OCI-M2 (cell line): ENCODE results near the gene PCNX2.
"Not testable (repeated sequence)": the region's sequence is repeated elsewhere in the genome, so short reads cannot be mapped to it uniquely, and the experiment has no call there.

ENCODE experiments used
- DNase-seq: peaks from one replicate; lab custom pipeline; 2025; ENCODE audit not compliant: unreplicated experiment; lab: John Stamatoyannopoulos, UW

Gene PCNX2

GRCh38 chr1:233019083-233019482 lies 276.4 kb downstream of the PCNX2 start:
- no peak for DNase-seq

GRCh38 chr1:233016798-233017197 lies 278.7 kb downstream of the PCNX2 start:
- no peak for DNase-seq

- DNase-seq = no peak
Measured at GRCh38 chr1:233015965-233016364, 279.6 kb downstream of the PCNX2 start.

GRCh38 chr1:233012021-233012420 lies 283.5 kb downstream of the PCNX2 start:
- no peak for DNase-seq

GRCh38 chr1:233010146-233010545 lies 285.4 kb downstream of the PCNX2 start:
- no peak for DNase-seq

GRCh38 chr1:233006541-233006973 lies 289.0 kb downstream of the PCNX2 start:
- no peak for DNase-seq

- no peak for DNase-seq
Measured at GRCh38 chr1:233006108-233006507, 289.4 kb downstream of the PCNX2 start.

- no peak for DNase-seq
Measured at GRCh38 chr1:233005703-233006102, 289.8 kb downstream of the PCNX2 start.

- no peak for DNase-seq
Measured at GRCh38 chr1:233005156-233005555, 290.4 kb downstream of the PCNX2 start.

GRCh38 chr1:233004451-233004850 lies 291.1 kb downstream of the PCNX2 start:
- no peak for DNase-seq

- DNase-seq = not testable (repeated sequence)
Measured at GRCh38 chr1:233003638-233004037, 291.9 kb downstream of the PCNX2 start.

- DNase-seq = no peak
Measured at GRCh38 chr1:232999956-233000625, 295.4 kb downstream of the PCNX2 start.

GRCh38 chr1:232998646-232999045 lies 296.9 kb downstream of the PCNX2 start:
- DNase-seq = no peak

- no peak for DNase-seq
Measured at GRCh38 chr1:232998138-232998537, 297.4 kb downstream of the PCNX2 start.

GRCh38 chr1:232996143-232996542 lies 299.4 kb downstream of the PCNX2 start:
- no peak for DNase-seq

- no peak for DNase-seq
Measured at GRCh38 chr1:232995189-232995588, 300.3 kb downstream of the PCNX2 start.

- no peak for DNase-seq
Measured at GRCh38 chr1:232993555-232993954, 302.0 kb downstream of the PCNX2 start.

- no peak for DNase-seq
Measured at GRCh38 chr1:232992227-232992626, 303.3 kb downstream of the PCNX2 start.

GRCh38 chr1:232991238-232991637 lies 304.3 kb downstream of the PCNX2 start:
- no peak for DNase-seq

GRCh38 chr1:232990176-232991128 lies 305.1 kb downstream of the PCNX2 start:
- no peak for DNase-seq

GRCh38 chr1:232988572-232989040 lies 306.9 kb downstream of the PCNX2 start:
- no peak for DNase-seq

GRCh38 chr1:232987774-232988140 lies 307.8 kb downstream of the PCNX2 start:
- DNase-seq = no peak
